K562 (cell line): ENCODE results near the gene JPT1. TPM values are rescaled to one million over a fixed set of nuclear protein-coding genes. Genes with fewer than 3 reads are reported as not detected.

ENCODE experiments used
- ATF1 ChIP-seq, 2 experiments: fragments of 450-650 bp in 1 of 2; IDR thresholded peaks; 2 replicates each; pipeline ENCODE4 v1.6.1; 2016; ENCODE audit warnings: missing compliant biosample characterization in 1 of 2, missing genetic modification characterization in 1 of 2
- CXXC5 ChIP-seq: fragments of 250-450 bp; sonication (Bioruptor Pico); IDR thresholded peaks from 2 replicates; pipeline ENCODE4 v1.8.0; 2022; ENCODE audit warnings: inconsistent platforms, mild to moderate bottlenecking, moderate library complexity
- EGR1 ChIP-seq: fragments of 450-650 bp; conservative IDR thresholded peaks from 2 replicates; pipeline ENCODE4 v1.6.1; 2017; ENCODE audit warnings: mild to moderate bottlenecking
- ELF1 ChIP-seq: fragments of 200-800 bp; sonication (Bioruptor generic); IDR thresholded peaks from 2 replicates; pipeline ENCODE4 v1.6.1; 2016; ENCODE audit warnings: missing genetic modification characterization, missing compliant biosample characterization
- FOXK1 ChIP-seq: sonication (generic); formaldehyde crosslinking; IDR thresholded peaks from 2 replicates; pipeline ENCODE4 v1.8.0; 2022; ENCODE audit warnings: missing genetic modification reagents, mild to moderate bottlenecking, borderline replicate concordance
- HCFC1 ChIP-seq: IDR thresholded peaks from 2 replicates; pipeline ENCODE4 v1.6.1; 2012; ENCODE audit warnings: low read depth, low read length, improper control_type of control experiment
- HDAC6 ChIP-seq: IDR thresholded peaks from 2 replicates; pipeline ENCODE4 v1.6.1; 2012; ENCODE audit warnings: low read depth, mild to moderate bottlenecking, control low read depth, inconsistent platforms, low read length, moderate library complexity
- IRF2 ChIP-seq: sonication (generic); formaldehyde crosslinking; IDR thresholded peaks from 2 replicates; pipeline ENCODE4 v1.8.1; 2022; ENCODE audit warnings: mild to moderate bottlenecking, missing genetic modification reagents
- MAFK ChIP-seq: IDR thresholded peaks from 2 replicates; pipeline ENCODE4 v1.6.1; 2011; ENCODE audit warnings: low read length, improper control_type of control experiment
- MNT ChIP-seq, 2 experiments: fragments of 450-650 bp; conservative IDR thresholded peaks; 2 replicates each; pipeline ENCODE4 v1.6.1; 2017; ENCODE audit warnings: mild to moderate bottlenecking in 2 of 2, moderate library complexity in 2 of 2
- MTA3 ChIP-seq: fragments of 450-650 bp; formaldehyde crosslinking; IDR thresholded peaks from 2 replicates; pipeline ENCODE4 v1.6.1; 2017; ENCODE audit warnings: mild to moderate bottlenecking, borderline replicate concordance
- NCOR1 ChIP-seq: fragments of 450-650 bp; IDR thresholded peaks from 2 replicates; pipeline ENCODE4 v1.6.1; 2016; ENCODE audit warnings: mild to moderate bottlenecking, moderate library complexity
- PCBP1 ChIP-seq: fragments of 200-400 bp; formaldehyde crosslinking; IDR thresholded peaks from 2 replicates; pipeline ENCODE4 v1.6.1; 2018; ENCODE audit warnings: mild to moderate bottlenecking, low read depth, low read length; ENCODE audit not compliant: poor library complexity, severe bottlenecking
- POLR2B ChIP-seq: fragments of 450-650 bp; IDR thresholded peaks from 2 replicates; pipeline ENCODE4 v1.6.1; 2018; ENCODE audit warnings: low read depth; ENCODE audit not compliant: partially characterized antibody
- PREB ChIP-seq: sonication (generic); formaldehyde crosslinking; IDR thresholded peaks from 2 replicates; pipeline ENCODE4 v1.8.1; 2023; ENCODE audit warnings: mild to moderate bottlenecking, missing genetic modification reagents
- PTTG1 ChIP-seq: fragments of 450-650 bp; IDR thresholded peaks from 2 replicates; pipeline ENCODE4 v1.6.1; 2016; ENCODE audit warnings: low read depth, mild to moderate bottlenecking, missing genetic modification characterization, missing compliant biosample characterization
- RBFOX2 ChIP-seq: fragments of 200-400 bp; formaldehyde crosslinking; IDR thresholded peaks from 2 replicates; pipeline ENCODE4 v1.6.1; 2017; ENCODE audit warnings: low read depth, mild to moderate bottlenecking, low read length, moderate library complexity
- SRF ChIP-seq, 2 experiments: fragments of 250-450, 450-650 bp in 1 of 2; sonication (Bioruptor Pico) in 1 of 2; sonication (generic) in 1 of 2; formaldehyde crosslinking; IDR thresholded peaks; 2 replicates each; pipeline versions ENCODE4 v1.5.0 to v1.5.1; 2020 to 2022; ENCODE audit warnings: mild to moderate bottlenecking in 1 of 2, missing genetic modification reagents in 1 of 2
- SUPT5H ChIP-seq: fragments of 450-650 bp; IDR thresholded peaks from 2 replicates; pipeline ENCODE4 v1.6.1; 2016
- ZNF143 ChIP-seq: sonication (generic); formaldehyde crosslinking; IDR thresholded peaks from 2 replicates; pipeline ENCODE4 v1.9.0; 2022; ENCODE audit warnings: mild to moderate bottlenecking, missing genetic modification reagents
- ZNF311 ChIP-seq: fragments of 250-450 bp; sonication (Bioruptor Pico); IDR thresholded peaks from 2 replicates; pipeline ENCODE4 v1.4.0; 2020; ENCODE audit warnings: mild to moderate bottlenecking, moderate library complexity
- ZNF639 ChIP-seq, 2 experiments: fragments of 200-800 bp in 1 of 2; sonication (Bioruptor generic) in 1 of 2; sonication (generic) in 1 of 2; formaldehyde crosslinking in 1 of 2; IDR thresholded peaks in 1 of 2; conservative IDR thresholded peaks in 1 of 2; 2 replicates each; pipeline versions ENCODE4 v1.5.0 to v1.6.1; 2016 to 2020; ENCODE audit warnings: missing compliant biosample characterization in 1 of 2, missing genetic modification characterization in 1 of 2, missing genetic modification reagents in 1 of 2
- ZNF766 ChIP-seq: fragments of 200-800 bp; sonication (Bioruptor generic); conservative IDR thresholded peaks from 2 replicates; pipeline ENCODE4 v1.6.1; 2016; ENCODE audit warnings: missing genetic modification characterization, missing compliant biosample characterization
- polyA plus RNA-seq, 8 experiments: library from polyadenylated mRNA; depleted of rRNA in 4 of 8; stranded (reverse) in 5 of 8; unstranded in 3 of 8; fragments of >200 nt; fragmentation: Nextera tagmentation in 2 of 8; fragmentation: Illumina TruSeq in 1 of 8; extraction: Ambion mirVana in 2 of 8; extraction: Trizol in 1 of 8; gene quantifications; 2 replicates each; pipeline versions ENCODE4 v1.2.1 to v1.2.3, GENCODE V29; 2011 to 2014; ENCODE audit warnings: inconsistent platforms in 1 of 8, missing spikeins in 1 of 8
- total RNA-seq, 7 experiments: library from RNA; depleted of rRNA in 6 of 7; stranded (reverse); fragments of >200 nt in 6 of 7; fragmentation: Illumina TruSeq in 2 of 7; extraction: Trizol in 2 of 7; gene quantifications; 2 replicates each; pipeline versions ENCODE4 v1.2.1 to v1.2.3, GENCODE V29; 2011 to 2021; ENCODE audit warnings: low replicate concordance in 1 of 7

JPT1 gene
- total and polyA plus RNA-seq, 9 of the 15 experiments (the other 6 are each of a cell fraction or from before 2014, with no cell fraction given): 56.7 to 292 (median 144) TPM

GRCh38 chr17:75109407-75110233, 44.7 kb downstream of the JPT1 start, which contains the start of gene ARMC7 (continued):
- TF ChIP-seq ZNF766 (CRISPR knock-in tag): 0 out of 2 replicates have a peak, but pooled peaks have one; percentile 17
- TF ChIP-seq PTTG1 (tag): no peak
- peak; percentile 90 for TF ChIP-seq EGR1
- no peak for TF ChIP-seq IRF2
- TF ChIP-seq MNT (conservative IDR thresholded peaks at IDR 0.05): 0 out of 4 replicates have a peak, but pooled peaks of 1 of the 2 experiments have one; percentile 52
- TF ChIP-seq MAFK: 0 out of 2 replicates have a peak, but pooled peaks have one; percentile 5
- no peak for TF ChIP-seq ATF1 (CRISPR knock-in tag; IDR thresholded peaks at IDR 0.05)
- TF ChIP-seq ATF1 (tag; IDR thresholded peaks at IDR 0.05): 0 out of 2 replicates have a peak, but pooled peaks have one; percentile 16
- peak in 1 of 2 experiments; percentile 86; a peak in 2 of 4 replicates for TF ChIP-seq ZNF639 (CRISPR knock-in tag; conservative IDR thresholded peaks at IDR 0.05 in 1 of 2, IDR thresholded peaks at IDR 0.05 in 1 of 2)
- no peak for TF ChIP-seq PREB (CRISPR knock-in tag)
- peak; percentile 57; the same call in 1 of the 2 replicates for TF ChIP-seq HCFC1
- peak; percentile 81 for TF ChIP-seq SUPT5H
- TF ChIP-seq RBFOX2: peak; percentile 93
- TF ChIP-seq ZNF311 (CRISPR knock-in tag): 0 out of 2 replicates have a peak, but pooled peaks have one; percentile 18
- peak; percentile 64; the same call in 1 of the 2 replicates for TF ChIP-seq FOXK1 (CRISPR knock-in tag)
- TF ChIP-seq PCBP1: peak; percentile 49
- TF ChIP-seq ZNF143: no peak
- TF ChIP-seq ELF1 (tag): peak; percentile 63
- peak; percentile 67 for TF ChIP-seq POLR2B
- TF ChIP-seq NCOR1: no peak
- TF ChIP-seq CXXC5 (CRISPR knock-in tag): peak; percentile 59
- TF ChIP-seq SRF (CRISPR knock-in tag; IDR thresholded peaks at IDR 0.05): 0 out of 4 replicates have a peak, but pooled peaks have one; percentile 17 to 35
- no peak for TF ChIP-seq HDAC6
- 0 out of 2 replicates have a peak, but pooled peaks have one; percentile 33 for TF ChIP-seq MTA3
